B cell (primary cell): ENCODE measurements around the gene TSPYL1. TPM values are rescaled to one million over a fixed set of nuclear protein-coding genes. Genes with fewer than 3 reads are reported as not detected.
"Not testable (repeated sequence)": the region's sequence is repeated elsewhere in the genome, so short reads cannot be mapped to it uniquely, and the experiment has no call there.

Experiments used
- ATAC-seq: fragments of 200-7000 bp; cut with Tn5 transposase; one replicate; pipeline ENCODE4 v1.10.0; 2021; ENCODE audit warnings: low read depth, mild to moderate bottlenecking, moderate number of reproducible peaks, moderate library complexity
- CTCF ChIA-PET: fragments of 350-600 bp; sonication (Branson Sonifier 250); formaldehyde crosslinking; loops from one replicate; lab custom pipeline; 2021; ENCODE audit warnings: antibody characterized with exemption, inconsistent platforms; lab: Charles Lee
- POLR2A ChIA-PET: fragments of 350-600 bp; sonication (Branson Sonifier 250); formaldehyde crosslinking; loops from one replicate; lab custom pipeline; 2021; ENCODE audit warnings: antibody characterized with exemption; lab: Charles Lee
- DNase-seq: peaks from one replicate; pipeline ENCODE4 v3.0.0; 2013
- H2AFZ ChIP-seq: 2 replicates; pipeline ENCODE4 v1.6.1; 2012; ENCODE audit warnings: mild to moderate bottlenecking, low read depth, low read length; ENCODE audit not compliant: insufficient read depth, poor library complexity, severe bottlenecking
- H3K27ac ChIP-seq, 2 donors: 1 replicate in 1 of 2; 2 replicates in 1 of 2; pipeline ENCODE4 v1.5.1; 2012 to 2013; ENCODE audit warnings: low read length in 2 of 2, mild to moderate bottlenecking in 2 of 2, moderate library complexity in 1 of 2
- H3K27me3 ChIP-seq, 4 experiments: fragments of 200-600 bp in 1 of 4; sonication (generic) in 1 of 4; replicated peaks in 1 of 4; 1 replicate in 2 of 4; 2 replicates in 2 of 4; pipeline versions ENCODE4 v1.6.1 to v1.7.0; 2013 to 2016; ENCODE audit warnings: low read length in 3 of 4, mild to moderate bottlenecking in 2 of 4, mixed read lengths in 1 of 4, moderate library complexity in 1 of 4; ENCODE audit not compliant: insufficient read depth in 4 of 4, control insufficient read depth in 3 of 4; ENCODE audit errors: control extremely low read depth in 1 of 4
- H3K36me3 ChIP-seq, 2 experiments: replicated peaks in 1 of 2; 1 replicate in 1 of 2; 2 replicates in 1 of 2; pipeline versions ENCODE4 v1.6.1 to v1.7.1; 2013; ENCODE audit warnings: low read length in 1 of 2; ENCODE audit not compliant: insufficient read depth in 2 of 2, control insufficient read depth in 1 of 2; ENCODE audit errors: control extremely low read depth in 1 of 2, extremely low read depth in 1 of 2
- H3K4me1 ChIP-seq, 2 donors: fragments of 200-600 bp in 1 of 2; sonication (generic) in 1 of 2; 1 replicate in 1 of 2; 2 replicates in 1 of 2; pipeline versions ENCODE4 v1.5.1 to v1.6.1; 2013 to 2017; ENCODE audit warnings: low read length in 2 of 2; ENCODE audit not compliant: control insufficient read depth in 2 of 2, insufficient read depth in 2 of 2
- H3K4me2 ChIP-seq: replicated peaks from 2 replicates; pipeline ENCODE3; 2012; ENCODE audit warnings: mild to moderate bottlenecking, low read depth, low read length; ENCODE audit not compliant: poor library complexity, severe bottlenecking
- H3K4me3 ChIP-seq, 5 experiments: fragments of 200-600 bp in 1 of 5; sonication (generic) in 1 of 5; 1 replicate in 3 of 5; 2 replicates in 2 of 5; pipeline versions ENCODE4 v1.5.1 to v1.7.0; 2011 to 2016; ENCODE audit warnings: low read length in 4 of 5, mild to moderate bottlenecking in 4 of 5, low read depth in 2 of 5, control low read depth in 1 of 5, moderate library complexity in 1 of 5; ENCODE audit not compliant: insufficient read depth in 1 of 5; ENCODE audit errors: control extremely low read depth in 1 of 5, extremely low read depth in 1 of 5
- H3K79me2 ChIP-seq: fragments of 200-600 bp; sonication (generic); one replicate; pipeline ENCODE4 v1.6.0; 2016; ENCODE audit warnings: low read length; ENCODE audit not compliant: control insufficient read depth, insufficient read depth
- H3K9ac ChIP-seq: fragments of 200-600 bp; sonication (generic); 2 replicates; pipeline ENCODE4 v1.6.1; 2017; ENCODE audit warnings: mild to moderate bottlenecking, low read length, moderate library complexity
- H3K9me3 ChIP-seq, 3 donors: one replicate each; pipeline versions ENCODE4 v1.6.1 to v1.7.1; 2013; ENCODE audit warnings: low read length in 2 of 3; ENCODE audit not compliant: control insufficient read depth in 2 of 3, insufficient read depth in 1 of 3; ENCODE audit errors: control extremely low read depth in 1 of 3
- H4K20me1 ChIP-seq: 2 replicates; pipeline ENCODE4 v1.6.0; 2012; ENCODE audit warnings: mild to moderate bottlenecking, low read length; ENCODE audit not compliant: insufficient read depth, control insufficient read depth, poor library complexity, severe bottlenecking
- H3K27ac Mint-ChIP-seq: one replicate; pipeline ENCODE4 v1.8.0; 2021; ENCODE audit warnings: mixed read lengths
- H3K27me3 Mint-ChIP-seq: one replicate; pipeline ENCODE4 v1.8.0; 2021; ENCODE audit warnings: mixed read lengths
- H3K4me1 Mint-ChIP-seq: one replicate; pipeline ENCODE4 v1.8.0; 2021; ENCODE audit warnings: mixed read lengths
- H3K4me3 Mint-ChIP-seq: one replicate; pipeline ENCODE4 v1.8.0; 2021; ENCODE audit warnings: mixed read lengths
- H3K9me3 Mint-ChIP-seq: one replicate; pipeline ENCODE4 v1.8.0; 2022; ENCODE audit warnings: mixed read lengths; ENCODE audit not compliant: insufficient read depth
- EZH2 ChIP-seq: IDR thresholded peaks from 2 replicates; pipeline ENCODE4 v1.6.1; 2012; ENCODE audit warnings: borderline replicate concordance, low read depth, mild to moderate bottlenecking, moderate library complexity, low read length; ENCODE audit not compliant: insufficient read depth, poor library complexity, severe bottlenecking
- WGBS: methylation state at CpG from one replicate; pipeline ENCODE4 v1.1.5; 2013; ENCODE audit warnings: missing lambda C conversion rate; ENCODE audit not compliant: insufficient coverage; 5-methylcytosine and 5-hydroxymethylcytosine counted together
- intact Hi-C: fragments of 100-400 bp; cut with micrococcal nuclease; formaldehyde crosslinking; loops from one replicate; pipeline ENCODE4 v1.10.0; 2022
- polyA plus RNA-seq: library from polyadenylated mRNA; depleted of rRNA; stranded (reverse); fragments of >200 nt; gene quantifications from 2 replicates; pipeline ENCODE4 v1.2.3, GENCODE V29; 2012
- total RNA-seq, 2 donors: library from RNA; stranded (reverse); fragments of 120-200 nt in 1 of 2; gene quantifications; 1 replicate in 1 of 2; 2 replicates in 1 of 2; pipeline versions ENCODE4 v1.2.3 to v1.2.4, GENCODE V29; 2013 to 2022
- TF ChIP-seq, protein P1 (sequence below): fragments of 200-600 bp; IDR thresholded peaks from one replicate; pipeline ENCODE4 v1.8.0; 2022; ENCODE audit warnings: antibody characterized with exemption, mild to moderate bottlenecking

The TSPYL1 gene
- total and polyA plus RNA-seq, 2 donors (not counting 1 experiment from before 2014, with no cell fraction given): 93.3 to 101 TPM

DNA sequence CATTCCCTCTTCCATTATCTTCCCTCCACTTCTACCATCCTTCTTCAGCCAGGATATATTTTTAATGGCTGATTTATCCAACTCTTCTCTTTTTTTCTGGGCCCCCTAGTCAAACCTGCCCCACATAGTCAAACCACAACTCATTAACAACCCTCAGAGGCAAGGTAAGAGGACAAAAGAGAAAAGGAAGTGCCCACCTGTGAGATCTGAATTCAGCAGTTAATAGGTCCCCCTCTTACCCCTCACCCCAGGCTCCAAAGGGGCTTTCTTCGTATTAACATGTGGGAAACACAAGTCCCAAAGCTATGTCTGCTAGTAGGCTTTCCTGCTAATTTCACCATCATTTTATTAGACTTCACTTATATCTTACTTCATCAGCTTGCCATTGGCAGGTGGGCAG lies 44.1 kb upstream of the TSPYL1 start:
- no peaks in the 10 kb centered on the region for H4K20me1 ChIP-seq
- intact Hi-C loops: no loop called here
- no peaks in the 10 kb centered on the region for H3K4me1 Mint-ChIP-seq

DNA sequence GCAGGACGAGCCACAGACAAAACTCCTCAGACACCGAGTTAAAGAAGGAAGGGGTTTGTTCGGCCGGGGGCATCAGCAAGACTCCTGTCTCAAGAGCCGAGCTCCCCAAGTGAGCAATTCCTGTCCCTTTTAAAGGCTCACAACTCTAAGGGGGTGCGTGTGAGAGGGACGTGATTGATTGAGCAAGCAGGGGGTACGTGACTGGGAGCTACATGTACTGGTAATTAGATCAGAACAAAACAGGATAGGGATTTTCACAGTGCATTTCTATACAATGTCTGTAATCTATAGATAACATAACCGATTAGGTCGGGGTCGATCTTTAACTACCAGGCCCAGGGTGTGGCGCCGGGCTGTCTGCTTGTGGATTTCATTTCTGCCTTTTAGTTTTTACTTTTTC lies 42.2 kb upstream of the TSPYL1 start:
- H3K36me3 ChIP-seq, H3K4me3 ChIP-seq, H3K9ac ChIP-seq, H3K27me3 Mint-ChIP-seq, H3K4me2 ChIP-seq, H3K27ac Mint-ChIP-seq, H3K27me3 ChIP-seq, H4K20me1 ChIP-seq, intact Hi-C loops, H3K4me1 Mint-ChIP-seq, POLR2A ChIA-PET, H3K4me1 ChIP-seq, H2AFZ ChIP-seq, H3K9me3 ChIP-seq, H3K9me3 Mint-ChIP-seq, H3K27ac ChIP-seq, H3K79me2 ChIP-seq, ATAC-seq, H3K4me3 Mint-ChIP-seq, DNase-seq, CTCF ChIA-PET: not testable (repeated sequence)
- no CpG with 5 or more reads among the region's 13 CpGs for WGBS

More for the DNA sequence above, 44.1 kb upstream of the TSPYL1 start:
- no peak for DNase-seq
- POLR2A ChIA-PET: no interaction called here
- no peaks in the 10 kb centered on the region for H3K9me3 ChIP-seq
- no peak overlapping the region for H3K4me2 ChIP-seq
- Mint-ChIP-seq H3K27ac (no peak overlapping the region), H3K4me3 (no peak overlapping the region), H3K27me3 (no peaks in the 10 kb centered on the region), H3K9me3 (no peaks in the 10 kb centered on the region)
- H3K79me2 ChIP-seq: no peaks in the 10 kb centered on the region
- H3K36me3 ChIP-seq: no peaks in the 10 kb centered on the region
- H3K4me1 ChIP-seq: no peaks in the 10 kb centered on the region
- no peak overlapping the region for H3K4me3 ChIP-seq
- H3K27me3 ChIP-seq: no peaks in the 10 kb centered on the region
- CTCF ChIA-PET: interaction anchor here (1.9 kb wide), 1 partner anchor 36 kb away, joined by 4 read pairs; no protein-coding TSS in a partner anchor
- H2AFZ ChIP-seq: no peak overlapping the region
- TF ChIP-seq, protein P1, sequence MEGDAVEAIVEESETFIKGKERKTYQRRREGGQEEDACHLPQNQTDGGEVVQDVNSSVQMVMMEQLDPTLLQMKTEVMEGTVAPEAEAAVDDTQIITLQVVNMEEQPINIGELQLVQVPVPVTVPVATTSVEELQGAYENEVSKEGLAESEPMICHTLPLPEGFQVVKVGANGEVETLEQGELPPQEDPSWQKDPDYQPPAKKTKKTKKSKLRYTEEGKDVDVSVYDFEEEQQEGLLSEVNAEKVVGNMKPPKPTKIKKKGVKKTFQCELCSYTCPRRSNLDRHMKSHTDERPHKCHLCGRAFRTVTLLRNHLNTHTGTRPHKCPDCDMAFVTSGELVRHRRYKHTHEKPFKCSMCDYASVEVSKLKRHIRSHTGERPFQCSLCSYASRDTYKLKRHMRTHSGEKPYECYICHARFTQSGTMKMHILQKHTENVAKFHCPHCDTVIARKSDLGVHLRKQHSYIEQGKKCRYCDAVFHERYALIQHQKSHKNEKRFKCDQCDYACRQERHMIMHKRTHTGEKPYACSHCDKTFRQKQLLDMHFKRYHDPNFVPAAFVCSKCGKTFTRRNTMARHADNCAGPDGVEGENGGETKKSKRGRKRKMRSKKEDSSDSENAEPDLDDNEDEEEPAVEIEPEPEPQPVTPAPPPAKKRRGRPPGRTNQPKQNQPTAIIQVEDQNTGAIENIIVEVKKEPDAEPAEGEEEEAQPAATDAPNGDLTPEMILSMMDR: no peak
- TF ChIP-seq EZH2: no peak
- no peak for ATAC-seq
- 80% methylated on average over 1 of the region's 1 CpG for WGBS
- no peak overlapping the region for H3K9ac ChIP-seq
- no peak overlapping the region for H3K27ac ChIP-seq
